Gastroesophageal sphincter (tissue), 4 donors: ENCODE measurements around the gene ATP6V1G2. TPM values are rescaled to one million over a fixed set of nuclear protein-coding genes. Genes with fewer than 3 reads are reported as not detected.
A peak's percentile ranks its signal among the peaks of the same experiment; 100 is the strongest.

Source experiments
- ATAC-seq: fragments of 150-250 bp; one replicate; pipeline ENCODE4 v1.9.1; 2016; ENCODE audit warnings: mild to moderate bottlenecking, moderate library complexity
- H3K27ac ChIP-seq, 4 donors: fragments of 200-600 bp; sonication (generic) in 3 of 4; 1 replicate in 3 of 4; 2 replicates in 1 of 4; pipeline ENCODE4 v1.5.1; 2016 to 2019
- H3K27me3 ChIP-seq: fragments of 200-600 bp; sonication (generic); one replicate; pipeline ENCODE4 v1.5.1; 2019
- H3K36me3 ChIP-seq, 2 donors: fragments of 200-600 bp; sonication (generic); one replicate each; pipeline ENCODE4 v1.5.1; 2019; ENCODE audit warnings: control low read depth in 1 of 2
- H3K4me1 ChIP-seq, 3 donors: fragments of 200-600 bp; sonication (generic); 1 replicate in 2 of 3; 2 replicates in 1 of 3; pipeline ENCODE4 v1.5.1; 2016 to 2019; ENCODE audit warnings: control low read depth in 2 of 3
- H3K4me3 ChIP-seq, 2 donors: fragments of 200-600 bp; sonication (generic); one replicate each; pipeline ENCODE4 v1.5.1; 2019; ENCODE audit warnings: mild to moderate bottlenecking in 1 of 2, moderate library complexity in 1 of 2
- H3K9me3 ChIP-seq, 3 donors: fragments of 200-600 bp; sonication (generic); one replicate each; pipeline ENCODE4 v1.5.1; 2017 to 2019; ENCODE audit warnings: control low read depth in 2 of 3
- EP300 ChIP-seq: sonication (generic); formaldehyde crosslinking; IDR thresholded peaks from one replicate; pipeline ENCODE4 v1.6.1; 2017; ENCODE audit warnings: antibody characterized with exemption, mild to moderate bottlenecking
- POLR2A ChIP-seq, 2 donors: fragments of 450-650 bp; IDR thresholded peaks; one replicate each; pipeline ENCODE4 v1.6.1; 2017; ENCODE audit warnings: antibody characterized with exemption in 2 of 2, mild to moderate bottlenecking in 2 of 2, moderate library complexity in 1 of 2
- POLR2AphosphoS5 ChIP-seq: sonication (generic); formaldehyde crosslinking; IDR thresholded peaks from one replicate; pipeline ENCODE4 v1.6.1; 2017; ENCODE audit warnings: antibody characterized with exemption
- WGBS, 2 donors: methylation state at CpG; one replicate each; pipeline ENCODE4 v1.1.5; 2018; ENCODE audit warnings: low coverage in 1 of 2; 5-methylcytosine and 5-hydroxymethylcytosine counted together
- total RNA-seq, 4 donors: library from RNA; depleted of rRNA; stranded (reverse); fragments of >200 nt; gene quantifications; one replicate each; pipeline ENCODE4 v1.1.0, GENCODE V29; 2016
- TF ChIP-seq, protein P1 (sequence below), 4 experiments: fragments of 200-600 bp in 2 of 4; fragments of 450-650 bp in 2 of 4; sonication (generic) in 1 of 4; IDR thresholded peaks; one replicate each; pipeline ENCODE4 v1.5.1; 2017 to 2019; ENCODE audit warnings: antibody characterized with exemption in 4 of 4, mild to moderate bottlenecking in 2 of 4, moderate library complexity in 2 of 4

Gene ATP6V1G2
- total RNA-seq, 4 donors from 2014 or later, result 1.3 to 5.7 (median 2.9) TPM

DNA sequence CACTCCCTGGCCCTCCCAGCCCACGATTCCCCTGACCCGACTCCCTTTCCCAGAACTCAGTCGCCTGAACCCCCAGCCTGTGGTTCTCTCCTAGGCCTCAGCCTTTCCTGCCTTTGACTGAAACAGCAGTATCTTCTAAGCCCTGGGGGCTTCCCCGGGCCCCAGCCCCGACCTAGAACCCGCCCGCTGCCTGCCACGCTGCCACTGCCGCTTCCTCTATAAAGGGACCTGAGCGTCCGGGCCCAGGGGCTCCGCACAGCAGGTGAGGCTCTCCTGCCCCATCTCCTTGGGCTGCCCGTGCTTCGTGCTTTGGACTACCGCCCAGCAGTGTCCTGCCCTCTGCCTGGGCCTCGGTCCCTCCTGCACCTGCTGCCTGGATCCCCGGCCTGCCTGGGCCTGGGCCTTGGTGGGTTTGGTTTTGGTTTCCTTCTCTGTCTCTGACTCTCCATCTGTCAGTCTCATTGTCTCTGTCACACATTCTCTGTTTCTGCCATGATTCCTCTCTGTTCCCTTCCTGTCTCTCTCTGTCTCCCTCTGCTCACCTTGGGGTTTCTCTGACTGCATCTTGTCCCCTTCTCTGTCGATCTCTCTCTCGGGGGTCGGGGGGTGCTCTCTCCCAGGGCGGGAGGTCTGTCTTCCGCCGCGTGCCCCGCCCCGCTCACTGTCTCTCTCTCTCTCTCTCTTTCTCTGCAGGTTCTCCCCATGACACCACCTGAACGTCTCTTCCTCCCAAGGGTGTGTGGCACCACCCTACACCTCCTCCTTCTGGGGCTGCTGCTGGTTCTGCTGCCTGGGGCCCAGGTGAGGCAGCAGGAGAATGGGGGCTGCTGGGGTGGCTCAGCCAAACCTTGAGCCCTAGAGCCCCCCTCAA, 25.9 kb upstream of the ATP6V1G2 start, which contains the start of gene LTA:
Gene LTA, plus strand, starts transcription at position 249 of the 871 bp plus-strand sequence. Its CDS starts 454 bp downstream, at position 703.
- Histone ChIP-seq H3K9me3 (no peaks in the 10 kb centered on the region), H3K4me3 (no peak within 1 kb of the TSS), H3K27ac (no peak within 1 kb of the TSS), H3K4me1 (no peaks in the 10 kb centered on the region), H3K27me3 (peaks cover 40% of the 10 kb centered on the region), H3K36me3 (no peaks in the 10 kb centered on the region)
- TF ChIP-seq, protein P1, sequence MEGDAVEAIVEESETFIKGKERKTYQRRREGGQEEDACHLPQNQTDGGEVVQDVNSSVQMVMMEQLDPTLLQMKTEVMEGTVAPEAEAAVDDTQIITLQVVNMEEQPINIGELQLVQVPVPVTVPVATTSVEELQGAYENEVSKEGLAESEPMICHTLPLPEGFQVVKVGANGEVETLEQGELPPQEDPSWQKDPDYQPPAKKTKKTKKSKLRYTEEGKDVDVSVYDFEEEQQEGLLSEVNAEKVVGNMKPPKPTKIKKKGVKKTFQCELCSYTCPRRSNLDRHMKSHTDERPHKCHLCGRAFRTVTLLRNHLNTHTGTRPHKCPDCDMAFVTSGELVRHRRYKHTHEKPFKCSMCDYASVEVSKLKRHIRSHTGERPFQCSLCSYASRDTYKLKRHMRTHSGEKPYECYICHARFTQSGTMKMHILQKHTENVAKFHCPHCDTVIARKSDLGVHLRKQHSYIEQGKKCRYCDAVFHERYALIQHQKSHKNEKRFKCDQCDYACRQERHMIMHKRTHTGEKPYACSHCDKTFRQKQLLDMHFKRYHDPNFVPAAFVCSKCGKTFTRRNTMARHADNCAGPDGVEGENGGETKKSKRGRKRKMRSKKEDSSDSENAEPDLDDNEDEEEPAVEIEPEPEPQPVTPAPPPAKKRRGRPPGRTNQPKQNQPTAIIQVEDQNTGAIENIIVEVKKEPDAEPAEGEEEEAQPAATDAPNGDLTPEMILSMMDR (IDR thresholded peaks at IDR 0.05), result no peak
- TF ChIP-seq EP300 (no peak), POLR2A (IDR thresholded peaks at IDR 0.05) (no peak), POLR2AphosphoS5 (no peak)
- ATAC-seq, result no peak
- WGBS, 2 donors, result 72 to 83% methylated on average over 6 to 18 of the region's 27 CpGs

DNA sequence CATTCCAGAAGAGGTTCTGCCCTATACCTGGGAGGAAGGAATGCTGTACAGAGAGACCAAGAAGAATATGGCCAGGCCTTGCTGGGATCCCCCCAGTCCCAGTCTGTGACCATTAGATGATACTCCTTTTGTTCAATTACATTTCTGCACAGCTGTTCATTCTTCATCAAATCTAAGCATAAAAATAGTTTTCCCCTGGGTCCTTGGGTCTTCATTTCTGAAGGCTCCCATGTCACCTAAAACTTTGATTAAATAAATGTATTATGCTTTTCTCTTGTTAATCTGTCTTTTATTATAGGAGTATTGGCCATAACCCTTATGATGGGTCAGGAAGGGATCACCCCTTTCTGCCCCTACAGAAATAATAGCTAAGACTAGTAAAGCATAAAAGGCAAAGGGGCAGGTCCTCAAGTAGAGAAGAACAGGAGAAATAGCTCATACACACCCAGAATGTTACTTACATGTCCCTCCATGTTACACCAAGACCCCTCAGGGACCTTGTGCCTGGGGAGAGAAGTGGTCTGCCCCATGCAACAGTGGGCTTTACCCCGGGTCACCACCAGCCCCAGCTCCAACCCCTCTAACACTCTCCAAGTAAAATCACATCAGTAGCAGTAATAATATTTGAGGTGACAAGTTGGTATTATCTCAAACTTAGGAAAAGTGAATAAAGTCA, 23.6 kb upstream of the ATP6V1G2 start:
- Histone ChIP-seq H3K27me3 (peaks cover 55% of the 10 kb centered on the region), H3K4me1 (no peaks in the 10 kb centered on the region), H3K27ac (no peak overlapping the region), H3K4me3 (no peak overlapping the region), H3K36me3 (no peaks in the 10 kb centered on the region), H3K9me3 (no peaks in the 10 kb centered on the region)
- 50 to 83% methylated on average over 1 of the region's 1 CpG for WGBS, 2 donors
- TF ChIP-seq POLR2A (IDR thresholded peaks at IDR 0.05) (no peak), EP300 (no peak)
- ATAC-seq, result no peak

DNA sequence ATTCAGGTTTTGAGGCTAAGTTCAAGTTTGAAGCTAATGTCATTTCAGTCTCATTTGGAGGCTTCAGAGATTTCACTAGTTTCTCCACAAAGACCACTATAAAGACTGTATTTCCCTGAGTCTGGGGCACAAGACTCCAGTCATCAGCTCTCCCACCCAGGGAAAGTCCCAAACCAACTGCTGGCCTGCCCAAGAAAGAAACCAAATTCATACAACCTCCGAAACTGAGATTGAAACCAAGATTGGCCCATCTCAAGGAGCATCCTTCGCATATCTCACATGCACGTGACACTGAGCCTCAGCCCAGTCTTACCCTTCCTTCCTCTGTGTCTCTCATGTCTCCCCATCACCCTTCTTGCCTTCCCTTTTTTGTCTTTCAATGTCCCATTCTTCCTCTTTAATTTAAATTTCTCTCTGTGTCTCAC, 22.1 kb upstream of the ATP6V1G2 start:
- no peak for ATAC-seq
- Histone ChIP-seq H3K27me3 (peaks cover 55% of the 10 kb centered on the region), H3K4me1 (no peaks in the 10 kb centered on the region), H3K9me3 (no peaks in the 10 kb centered on the region), H3K4me3 (no peak overlapping the region), H3K27ac (no peak overlapping the region), H3K36me3 (no peaks in the 10 kb centered on the region)
- 71 to 77% methylated on average over 3 of the region's 3 CpGs for WGBS, 2 donors
- TF ChIP-seq, protein P1 (IDR thresholded peaks at IDR 0.05), result no peak

DNA sequence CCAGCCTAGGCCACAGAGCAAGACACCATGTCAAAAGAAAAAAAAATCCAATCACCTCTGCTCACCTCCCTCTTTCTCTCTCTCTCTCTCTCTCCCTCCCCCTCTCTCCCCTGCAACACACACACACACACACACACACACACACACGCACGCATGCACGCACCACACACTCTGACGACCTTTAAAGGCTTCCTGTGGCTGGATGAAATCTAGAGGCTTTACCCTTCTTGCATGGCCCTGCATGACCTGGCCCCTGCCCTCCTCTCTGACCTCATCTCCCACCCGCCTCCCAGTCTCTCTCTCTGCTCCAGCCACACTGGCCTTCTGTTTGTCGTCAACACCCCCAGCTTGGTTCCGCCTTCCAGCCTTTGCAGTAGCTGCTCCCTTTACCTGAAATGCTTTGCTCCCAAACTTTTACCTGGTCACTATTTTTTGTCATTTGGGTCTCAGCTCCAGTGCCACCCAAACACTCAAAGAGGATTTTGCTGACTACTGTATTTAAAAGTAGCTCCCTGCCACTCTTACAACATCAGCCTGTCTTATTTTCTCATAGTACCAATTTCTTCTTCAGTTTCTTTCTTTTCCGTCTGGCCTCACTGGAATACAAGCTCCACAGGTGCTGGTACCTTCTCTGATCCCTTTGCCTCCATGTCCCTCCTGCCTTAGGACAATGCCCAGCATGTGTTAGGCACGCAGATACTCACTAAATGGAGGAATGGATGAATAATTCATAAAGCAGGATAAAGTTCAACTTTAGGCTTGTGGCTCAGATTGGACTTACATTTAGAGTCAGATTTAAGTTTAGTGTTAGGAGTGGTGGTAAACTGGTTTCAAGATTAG, 21.3 kb upstream of the ATP6V1G2 start:
- Histone ChIP-seq H3K4me1 (no peaks in the 10 kb centered on the region), H3K36me3 (no peaks in the 10 kb centered on the region), H3K9me3 (no peaks in the 10 kb centered on the region), H3K4me3 (no peak overlapping the region), H3K27ac (no peak overlapping the region), H3K27me3 (peaks cover 50% of the 10 kb centered on the region)
- TF ChIP-seq POLR2AphosphoS5 (no peak), EP300 (no peak), POLR2A (IDR thresholded peaks at IDR 0.05) (no peak)
- TF ChIP-seq, protein P1 (IDR thresholded peaks at IDR 0.05), result no peak
- WGBS, 2 donors, result 31 to 35% methylated on average over 6 to 7 of the region's 9 CpGs
- ATAC-seq, result no peak

DNA sequence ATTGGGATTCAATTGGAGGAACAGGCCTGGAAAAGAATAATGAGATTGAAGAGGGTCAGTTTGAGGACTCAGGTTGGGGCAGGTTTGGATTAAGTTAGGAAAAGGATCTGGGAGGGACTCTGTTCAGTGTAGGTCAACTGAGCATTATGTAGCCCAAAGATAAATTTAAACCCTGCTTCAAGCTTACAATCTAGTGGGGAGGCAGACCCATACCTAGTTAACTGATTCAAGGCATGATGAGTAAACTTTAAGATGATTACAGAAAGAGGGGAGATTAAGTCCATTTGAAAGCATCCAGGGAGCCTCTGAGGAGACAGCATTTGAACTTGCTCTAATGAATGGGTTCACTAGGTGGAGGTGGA, 14.3 kb upstream of the ATP6V1G2 start:
- TF ChIP-seq, protein P1 (IDR thresholded peaks at IDR 0.05), result no peak
- TF ChIP-seq POLR2AphosphoS5 (no peak), EP300 (no peak), POLR2A (IDR thresholded peaks at IDR 0.05) (no peak)
- no peak for ATAC-seq
- H3K9me3 ChIP-seq, result no peaks in the 10 kb centered on the region
- peak overlapping the region in 3 of 4 donors; percentile 48 to 64 (median 56) for H3K27ac ChIP-seq
- H3K4me3 ChIP-seq, result no peak overlapping the region
- peaks cover 0 to 39% (median 0%) of the 10 kb centered on the region in 3 donors for H3K4me1 ChIP-seq
- peaks cover 0 to 57% of the 10 kb centered on the region in 2 donors for H3K36me3 ChIP-seq
- H3K27me3 ChIP-seq, result no peaks in the 10 kb centered on the region
